DMS79 treated with DMSO at 0.1 percent for 48 hours (cell line): ENCODE data around the gene LRMDA.

Experiments
- DNase-seq: peaks from one replicate; lab custom pipeline; 2025; lab: John Stamatoyannopoulos, UW

LRMDA gene

DNA sequence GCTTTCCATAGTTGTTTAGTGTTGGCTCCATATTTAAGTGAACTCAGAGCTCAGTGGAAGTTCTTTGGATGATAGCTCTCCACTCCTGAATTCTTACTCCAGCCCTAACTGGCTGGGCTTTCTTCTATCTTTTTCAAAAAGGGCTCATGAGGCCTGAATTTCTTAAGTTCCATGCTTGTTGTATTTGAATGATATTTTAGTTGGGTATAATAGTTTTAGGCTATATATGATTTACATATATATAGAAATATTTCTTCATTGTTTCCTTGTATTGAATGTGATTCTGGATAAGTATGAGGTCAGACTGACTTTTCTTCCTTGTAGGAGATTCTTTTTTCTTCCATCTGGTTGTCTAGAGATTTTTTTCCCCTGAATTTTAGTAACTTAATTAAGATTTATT, 843.5 kb downstream of the LRMDA start:
- no peak for DNase-seq

DNA sequence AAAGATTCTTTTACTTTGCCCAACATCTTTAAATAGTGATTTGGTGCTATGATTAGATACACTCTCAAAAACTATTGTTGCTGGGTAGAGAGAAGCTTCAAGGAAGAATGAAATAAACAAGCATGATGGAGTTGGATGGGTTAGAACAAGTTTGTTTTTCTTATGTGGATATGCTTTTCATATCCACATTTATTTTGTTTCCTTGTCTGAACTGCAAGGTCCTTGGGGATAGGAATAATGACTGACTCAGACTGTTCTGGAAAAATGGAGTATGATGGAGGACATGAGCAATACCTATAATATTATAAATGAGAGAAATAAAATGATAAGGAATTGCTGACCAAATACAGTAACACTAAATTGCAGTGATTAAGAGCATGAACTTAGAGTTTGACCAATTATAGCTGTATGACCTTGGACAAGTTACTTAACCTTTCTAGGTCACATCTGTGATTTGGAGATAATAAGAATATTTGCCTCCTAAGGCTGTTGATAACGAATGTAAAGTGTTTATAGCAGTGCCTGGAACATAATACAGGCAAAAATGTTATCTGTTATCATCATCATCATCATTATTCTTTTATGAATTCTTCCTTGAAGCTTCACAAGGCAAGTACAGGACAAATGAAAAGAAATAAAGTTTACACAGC, 847.5 kb downstream of the LRMDA start:
- no peak for DNase-seq

DNA sequence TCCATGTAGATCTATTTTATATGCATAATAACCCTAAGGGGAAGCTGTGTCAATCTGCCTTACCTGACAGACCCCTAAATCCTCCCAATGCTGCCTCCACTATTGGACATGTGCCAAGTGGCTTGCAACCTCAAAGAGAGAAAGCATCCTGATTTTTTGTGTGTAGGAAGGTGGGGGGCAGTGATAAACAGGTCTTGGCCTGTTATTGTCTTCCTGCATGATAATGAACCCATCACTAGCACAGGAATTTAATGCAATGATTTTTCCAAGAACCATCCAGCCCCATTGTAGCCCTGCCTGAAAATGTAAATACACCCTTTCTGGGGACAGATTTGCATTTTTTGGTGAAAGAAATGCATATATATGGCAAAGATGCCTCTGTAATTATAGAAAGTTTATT, 850.2 kb downstream of the LRMDA start:
- no peak for DNase-seq

DNA sequence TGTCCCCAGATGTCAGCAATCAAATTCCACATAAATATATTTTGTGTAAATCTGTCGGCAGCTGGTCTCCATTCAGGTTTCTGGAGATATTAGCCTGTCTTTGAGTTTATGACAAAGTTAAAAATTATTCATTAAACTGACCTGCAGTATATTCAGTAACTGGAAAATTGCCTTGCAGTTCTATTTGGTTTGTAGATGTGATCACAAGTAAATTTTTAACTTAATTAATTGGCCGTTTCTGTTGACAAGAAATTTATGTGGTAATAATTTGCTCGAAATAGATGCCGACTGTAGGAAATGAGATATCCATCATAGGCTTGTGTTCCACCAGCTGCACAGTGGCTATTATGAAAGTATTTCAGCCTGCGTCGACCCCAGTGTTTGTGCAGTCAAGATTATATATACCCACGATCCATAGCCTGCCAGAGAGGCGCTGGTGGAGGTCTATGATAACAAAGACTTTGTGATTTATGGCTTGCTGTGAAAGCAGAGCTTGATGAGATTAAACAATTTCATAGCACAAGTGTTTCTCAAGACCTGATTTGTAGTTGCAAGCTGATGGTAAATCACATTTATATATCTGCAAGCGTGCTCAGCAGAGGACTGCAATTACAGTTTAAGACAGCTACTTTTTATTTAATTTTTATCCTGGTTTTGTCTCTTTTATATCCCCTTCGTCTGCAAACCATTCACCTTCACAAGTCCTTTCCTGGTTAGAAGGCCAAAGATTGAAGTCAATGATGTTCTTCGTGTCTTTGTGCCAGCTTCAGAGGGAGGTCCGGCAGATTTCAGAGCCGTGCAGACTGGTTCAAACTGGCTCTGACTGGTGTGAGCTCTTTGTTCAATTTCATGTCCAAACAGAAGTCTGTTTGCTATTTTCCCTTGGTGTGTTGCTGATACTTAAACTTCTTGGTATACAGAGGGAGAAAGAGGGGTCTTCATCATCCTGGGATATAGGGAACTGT, 850.9 kb downstream of the LRMDA start:
- no peak for DNase-seq

DNA sequence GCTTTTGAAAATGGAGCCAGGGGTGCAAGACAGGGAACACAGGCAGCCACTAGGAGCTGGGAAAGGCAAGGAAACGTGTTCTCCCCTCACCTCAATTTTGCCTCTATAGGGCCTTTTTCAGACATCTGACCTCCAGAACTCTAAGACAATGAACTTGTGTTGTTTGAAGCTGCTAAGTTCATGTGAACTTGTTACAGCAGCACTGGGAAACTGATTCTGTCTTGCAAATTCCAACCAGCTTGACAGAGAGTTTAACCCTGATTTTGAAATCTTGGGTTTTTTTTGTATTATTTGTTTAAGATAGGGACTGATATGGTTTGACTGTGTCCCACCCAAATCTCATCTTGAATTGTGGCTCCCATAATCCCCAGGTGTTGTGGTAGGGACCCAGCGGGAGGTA, 852.9 kb downstream of the LRMDA start:
- DNase-seq = no peak

DNA sequence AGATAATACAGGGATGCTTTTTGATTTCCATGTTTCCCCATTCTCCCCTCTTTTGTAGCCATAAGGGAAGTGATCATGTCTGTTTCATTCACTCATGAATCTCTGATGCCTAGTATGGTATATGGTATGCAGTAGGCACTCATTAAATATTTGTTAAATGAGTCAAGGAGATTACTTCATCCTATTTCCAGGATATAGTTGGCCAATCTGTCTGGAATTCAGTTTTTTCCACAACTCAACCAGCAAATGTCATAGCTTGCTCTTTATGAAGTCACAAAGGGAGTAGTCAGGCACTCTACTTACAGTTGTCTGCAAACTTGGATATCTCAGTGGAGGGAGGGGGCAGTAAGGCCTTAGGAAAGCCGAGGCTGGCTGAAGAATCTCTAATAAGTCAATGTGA, 853.6 kb downstream of the LRMDA start:
- no peak for DNase-seq

DNA sequence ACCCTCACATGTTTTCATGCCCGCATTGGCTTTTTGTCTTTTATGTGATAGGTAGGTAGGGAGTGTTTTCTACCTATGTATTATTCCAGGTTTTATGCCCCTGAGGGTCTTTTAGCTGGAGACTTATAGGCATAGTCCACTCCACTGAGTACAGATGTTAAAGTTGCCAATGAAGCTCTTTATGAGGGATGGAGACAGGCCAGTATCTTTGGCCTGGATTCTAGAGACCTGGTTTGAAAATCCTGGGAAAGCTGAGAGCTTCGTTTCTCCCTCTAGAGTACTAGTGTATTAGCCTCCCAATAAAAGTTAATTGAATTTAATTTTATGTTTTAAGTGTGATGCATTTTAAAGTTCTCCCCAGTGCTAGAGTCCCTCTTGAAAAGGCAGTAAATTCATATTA, 854.1 kb downstream of the LRMDA start:
- no peak for DNase-seq

DNA sequence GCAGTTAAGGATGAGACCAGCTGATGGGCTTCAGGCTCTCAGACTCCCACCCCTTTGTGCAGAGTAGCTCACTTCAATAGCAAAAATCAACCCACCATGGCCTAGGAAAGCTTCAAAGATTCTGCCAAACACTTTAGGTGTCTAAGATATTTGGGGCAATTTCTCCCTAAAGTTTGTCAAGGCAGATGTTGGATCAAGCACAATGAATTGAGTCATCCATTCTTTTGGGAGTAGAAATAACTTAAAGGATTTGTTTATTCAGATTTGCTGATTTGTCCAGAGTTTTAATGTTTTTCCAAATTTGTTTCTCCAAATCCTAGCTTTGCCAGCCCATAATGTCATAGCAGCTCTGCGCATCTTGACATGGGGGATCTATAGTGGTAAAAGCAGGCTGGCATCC, 855.1 kb downstream of the LRMDA start:
- DNase-seq = no peak

DNA sequence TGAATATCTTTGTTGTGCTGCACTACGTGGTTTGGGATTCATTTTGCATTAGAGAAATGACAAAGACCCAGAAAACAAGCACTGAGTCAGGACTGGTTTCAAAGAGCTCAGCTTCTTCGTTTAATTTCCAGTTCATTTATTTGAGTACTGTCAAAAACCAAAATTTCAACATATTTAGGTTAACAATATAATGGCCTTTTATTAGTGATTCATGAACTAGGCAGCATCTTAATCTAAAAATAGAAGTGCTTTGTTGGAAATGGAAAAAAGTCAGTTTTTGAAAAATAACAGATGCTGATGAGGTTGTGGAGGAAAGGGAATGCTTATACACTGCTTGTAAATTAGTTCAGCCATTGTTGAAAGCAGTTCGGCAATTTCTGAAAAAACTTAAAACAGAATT, 856.4 kb downstream of the LRMDA start:
- no peak for DNase-seq

DNA sequence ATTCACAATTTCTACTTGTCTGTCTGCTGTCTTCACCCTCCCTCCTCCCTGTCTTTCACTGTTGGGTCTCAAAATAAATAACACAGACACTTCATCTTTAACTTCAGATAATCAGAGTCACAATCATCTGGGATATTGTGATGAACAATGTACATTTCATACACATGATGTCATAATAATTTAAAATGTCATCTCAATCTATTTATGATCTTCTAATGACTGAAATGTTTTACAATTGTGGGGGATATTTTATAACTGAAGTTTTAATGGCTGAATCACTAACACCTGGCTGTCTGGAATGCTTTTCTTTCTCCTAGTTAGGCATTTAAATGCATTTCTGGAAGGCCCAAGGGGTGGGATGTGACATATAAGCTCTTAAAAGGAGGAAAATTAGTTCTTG, 859.8 kb downstream of the LRMDA start:
- no peak for DNase-seq

DNA sequence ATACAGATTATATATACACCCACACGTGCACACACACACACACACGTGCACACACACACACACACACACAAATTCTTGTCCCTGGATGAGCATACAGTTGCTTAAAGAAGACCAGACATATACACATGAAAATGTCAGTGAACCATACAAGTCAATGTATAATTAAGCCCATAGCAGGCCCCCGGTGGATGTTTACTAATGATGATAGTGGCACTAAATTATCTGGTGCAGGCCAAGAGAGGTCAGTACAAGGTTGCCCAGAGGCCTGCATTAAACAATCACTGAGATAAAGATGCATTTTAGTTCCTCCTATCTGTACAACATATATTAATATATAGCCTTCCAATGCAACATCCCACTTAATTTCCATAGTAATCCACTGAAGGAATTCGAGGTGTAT, 860.5 kb downstream of the LRMDA start:
- no peak for DNase-seq

DNA sequence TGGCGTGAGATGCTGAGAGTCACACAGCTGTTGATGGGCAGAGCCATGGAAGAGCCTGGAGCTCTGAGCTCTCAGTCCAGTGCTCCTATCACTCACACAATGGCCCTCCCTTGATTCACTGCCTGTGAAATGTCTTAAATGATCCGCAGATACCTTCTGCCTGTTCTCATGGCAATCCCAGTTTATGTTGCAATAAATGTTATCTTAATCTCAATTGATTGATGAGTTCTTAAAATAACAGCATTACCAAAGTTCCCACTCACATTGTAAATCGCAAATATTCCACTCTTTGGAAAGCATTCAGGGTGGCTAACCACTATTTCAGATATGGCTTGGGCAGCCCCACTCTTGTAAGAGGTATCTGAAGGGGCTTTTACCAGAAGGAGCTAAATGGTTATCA, 865.5 kb downstream of the LRMDA start:
- DNase-seq = no peak

DNA sequence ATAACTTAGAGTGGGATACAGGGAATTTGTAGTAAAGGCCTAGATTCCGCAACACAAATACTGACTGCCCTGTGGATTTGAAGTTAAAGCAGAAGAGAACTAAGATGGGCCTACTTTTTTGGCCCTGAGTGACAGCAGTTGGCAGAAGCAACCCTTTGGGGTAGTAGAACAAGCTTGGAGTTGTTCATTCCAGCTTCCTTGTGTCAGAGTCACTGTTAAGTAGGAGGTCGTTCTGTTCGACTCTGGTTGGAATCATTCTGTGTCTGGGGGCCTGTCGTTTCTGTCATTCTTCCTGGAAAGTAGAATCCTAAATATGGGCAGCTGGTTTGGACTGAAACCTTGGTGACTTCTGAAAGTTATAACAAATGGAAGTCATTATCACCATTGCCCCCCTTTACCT, 865.9 kb downstream of the LRMDA start:
- DNase-seq = no peak

DNA sequence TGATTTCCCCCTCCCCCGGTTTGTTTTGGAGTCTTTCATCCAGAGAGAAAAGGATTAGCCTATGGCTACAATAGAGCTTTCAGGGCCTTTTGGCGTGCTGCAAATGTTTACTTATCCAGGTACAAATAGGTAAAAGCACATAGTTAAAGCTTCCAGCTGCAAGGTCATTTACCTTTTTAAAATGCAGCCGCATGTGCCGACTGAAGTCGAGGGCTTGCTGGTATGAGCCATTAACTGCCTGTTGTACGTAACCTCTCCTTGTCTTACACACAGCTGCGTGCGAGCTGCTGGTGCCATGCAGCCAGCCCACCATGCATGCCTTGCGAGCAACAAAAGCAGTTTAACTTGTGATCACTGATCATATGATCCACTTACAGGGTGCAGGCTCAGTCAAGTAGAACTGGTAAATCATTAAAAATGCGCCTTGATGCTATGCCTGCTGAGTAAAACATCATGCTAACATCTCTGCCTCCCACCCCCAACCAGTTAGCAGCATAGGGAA, 866.4 kb downstream of the LRMDA start:
- peak; percentile 72 for DNase-seq

DNA sequence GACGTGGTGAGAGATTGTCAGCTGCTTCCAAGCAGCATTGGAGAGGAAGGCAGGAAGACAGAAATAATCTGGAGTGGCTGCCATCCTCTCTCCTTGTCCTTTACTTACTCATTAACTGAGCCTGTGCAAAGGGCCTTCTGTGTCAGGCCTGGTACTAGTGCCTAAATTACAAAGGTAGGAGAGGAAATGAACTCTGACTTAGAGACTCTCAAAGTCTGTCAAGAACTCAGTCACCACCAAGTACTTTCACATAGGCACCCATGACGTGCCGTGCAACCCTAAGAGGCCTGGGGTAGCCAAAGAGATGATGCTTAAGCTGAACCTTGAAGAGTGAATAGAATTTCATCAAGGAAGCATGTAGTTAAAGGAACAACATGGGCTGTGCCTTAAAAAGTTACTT, 866.9 kb downstream of the LRMDA start:
- peak; percentile 71 for DNase-seq

DNA sequence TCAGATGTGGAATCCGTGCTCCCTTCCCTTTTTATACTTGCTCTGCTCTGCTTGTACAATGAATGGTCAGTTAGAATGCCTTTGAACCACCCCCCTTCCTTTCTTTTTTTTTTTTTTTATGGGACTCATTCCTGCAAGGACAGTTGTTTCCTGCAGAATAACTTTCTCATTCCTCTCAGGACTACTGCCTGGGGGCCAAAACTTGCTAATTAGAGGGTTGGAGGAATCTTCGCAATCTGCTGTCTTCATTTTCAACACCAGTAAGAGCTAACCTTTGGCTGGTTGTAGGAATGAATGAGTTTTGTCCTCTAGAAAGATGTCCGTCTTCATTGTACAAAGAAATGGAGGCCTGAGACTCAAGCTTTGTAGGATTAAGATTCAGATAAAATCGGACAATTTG, 868.1 kb downstream of the LRMDA start:
- DNase-seq = no peak

DNA sequence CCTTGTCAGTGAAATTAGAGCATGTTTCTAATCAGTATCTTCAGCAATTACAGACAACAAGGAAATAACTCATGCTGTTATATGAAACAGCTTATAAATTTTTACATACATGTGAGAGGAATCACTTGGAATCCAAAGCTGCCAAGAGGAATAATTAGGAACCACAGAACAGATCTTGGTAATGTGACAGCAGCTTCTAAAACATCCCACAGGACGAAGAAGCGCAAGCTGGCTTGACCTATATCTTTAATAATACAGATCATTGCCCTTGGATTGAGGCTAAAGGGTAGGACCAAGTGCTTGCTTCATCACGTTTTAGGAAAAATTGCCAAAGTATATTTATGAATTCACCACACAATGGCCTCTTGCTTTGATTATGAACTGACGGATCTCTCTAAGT, 869.8 kb downstream of the LRMDA start:
- no peak for DNase-seq

DNA sequence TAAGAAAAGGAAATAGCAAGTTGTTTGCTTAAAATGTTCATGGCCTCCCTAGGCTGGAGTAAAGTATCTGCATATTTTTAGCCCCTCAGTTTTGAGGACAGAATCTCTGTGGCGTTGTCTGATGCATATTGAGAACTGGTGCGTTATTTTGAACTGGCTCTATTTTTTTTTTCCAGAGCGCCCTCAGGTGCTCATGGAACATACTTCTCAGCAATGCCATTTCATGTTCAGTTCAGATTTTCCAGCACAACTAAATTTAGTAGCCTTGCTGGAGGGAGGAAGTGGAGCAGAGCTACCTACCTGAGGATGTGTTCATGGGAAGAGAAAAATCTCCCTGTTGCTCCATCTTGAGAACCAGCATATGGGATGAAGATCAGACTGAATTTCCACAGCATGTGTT, 870.5 kb downstream of the LRMDA start:
- DNase-seq = no peak

DNA sequence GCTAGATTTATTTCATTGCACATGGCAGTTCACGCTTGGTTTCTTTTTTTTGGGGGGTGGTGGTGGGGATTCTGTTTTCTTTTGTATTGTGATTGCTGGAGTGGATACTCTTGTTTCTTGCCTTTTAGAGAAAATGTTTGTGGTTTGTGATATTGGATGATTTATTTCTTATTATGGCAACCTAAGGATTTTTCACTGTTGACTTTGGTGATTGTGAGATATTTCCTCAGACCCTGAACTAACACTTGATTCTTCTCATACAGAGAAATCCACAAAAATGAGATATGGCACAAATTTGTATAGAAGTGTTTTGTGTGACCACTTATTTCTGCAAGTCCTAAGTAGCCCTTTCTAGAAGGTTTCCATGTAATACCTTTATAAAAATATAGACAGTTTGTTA, 871.1 kb downstream of the LRMDA start:
- DNase-seq = no peak

DNA sequence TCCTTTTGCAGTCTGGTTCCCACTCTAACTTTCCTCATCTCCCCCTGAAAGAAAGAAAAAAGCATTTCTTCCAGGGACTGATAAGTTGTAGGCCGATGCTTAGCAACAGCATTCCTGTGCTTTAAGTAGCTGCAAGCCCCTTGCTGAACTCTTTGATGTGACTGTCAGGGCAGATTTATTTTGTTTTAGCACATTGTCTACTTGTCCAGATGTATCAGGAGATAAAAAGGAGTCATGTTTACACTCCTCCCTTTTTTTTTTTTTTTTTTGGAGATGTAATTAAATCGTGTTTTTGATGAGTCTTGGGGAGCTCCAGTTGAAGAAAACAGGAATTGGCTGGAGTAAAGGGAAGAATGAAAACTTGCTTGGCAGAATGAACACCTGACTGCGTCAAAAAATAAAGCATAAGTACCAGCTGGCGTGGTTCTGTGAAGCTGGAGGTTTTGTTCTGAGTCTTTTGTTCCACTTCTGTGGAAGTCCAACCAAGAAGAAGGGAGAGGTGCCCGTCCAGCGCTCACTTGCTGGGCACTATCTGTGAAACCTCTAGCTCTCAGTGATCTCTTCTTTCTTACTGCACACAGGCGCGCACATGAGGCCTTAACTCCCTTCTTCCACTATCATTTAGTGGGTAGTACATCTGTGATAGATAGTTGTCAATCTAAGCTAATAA, 871.7 kb downstream of the LRMDA start:
- DNase-seq = no peak

DNA sequence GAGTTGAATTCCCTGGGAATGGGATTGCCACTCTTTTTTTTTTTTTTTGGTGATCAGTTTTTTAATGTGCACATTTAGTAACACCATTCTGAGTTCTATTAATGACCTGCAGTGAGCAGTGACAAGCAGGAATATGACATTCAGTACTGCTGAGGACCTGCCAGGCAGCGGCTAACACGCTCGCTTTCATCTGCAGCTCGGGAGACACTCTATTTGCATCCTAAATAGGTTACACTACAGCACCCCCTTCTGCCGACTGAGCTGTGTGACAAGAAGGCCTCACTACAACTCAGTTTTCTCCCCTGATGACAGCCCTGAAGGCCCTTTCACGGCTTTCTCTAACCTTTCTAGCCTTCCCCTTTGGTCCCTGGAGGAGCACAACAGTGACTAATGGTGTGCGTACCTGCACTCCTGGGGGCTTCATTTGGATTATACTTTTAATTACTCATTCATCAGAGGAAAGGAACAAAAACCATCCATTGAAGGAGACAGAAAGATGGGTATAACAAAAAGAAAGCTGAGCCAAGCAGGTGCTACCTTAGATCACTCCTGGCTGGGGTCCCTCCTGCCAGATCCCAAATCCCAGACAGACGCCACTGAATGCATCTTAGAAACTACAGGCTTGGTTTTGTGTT, 872.4 kb downstream of the LRMDA start:
- DNase-seq = peak; percentile 9

DNA sequence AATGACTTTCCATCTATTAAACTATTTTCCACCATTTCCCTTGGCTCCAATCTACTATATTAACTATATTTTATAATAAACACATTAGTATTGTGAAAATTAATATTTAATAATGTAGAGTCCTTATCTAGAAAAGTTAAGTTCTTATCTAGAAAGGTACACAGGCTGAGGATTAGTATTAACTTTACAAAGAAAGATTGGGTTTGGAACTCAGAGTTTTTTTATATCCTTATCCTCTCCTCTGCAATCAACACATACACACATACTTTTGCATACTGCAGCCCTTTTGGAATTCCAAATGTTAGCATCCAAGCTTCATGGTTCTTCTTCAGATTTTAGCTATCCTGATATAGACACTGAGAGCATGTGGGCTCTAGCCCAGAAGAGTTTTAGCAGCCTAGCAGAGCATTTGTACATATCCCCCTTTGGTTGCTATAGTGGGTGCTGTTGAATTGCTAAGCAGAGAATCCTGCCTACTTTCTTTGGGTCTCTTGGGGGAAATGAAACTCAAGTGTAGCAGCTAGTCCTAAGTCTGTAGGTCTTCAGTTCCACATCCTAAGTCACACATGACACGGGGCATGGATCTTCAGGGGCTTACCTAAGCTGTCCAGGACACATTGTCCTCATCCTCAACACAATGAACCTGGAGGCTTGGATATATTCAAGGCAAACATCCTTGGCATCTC, 874.6 kb downstream of the LRMDA start:
- DNase-seq = no peak
